Activated gamma-delta T cell (primary cell): Measurements from ENCODE around the gene USP40.

ENCODE experiments used
- DNase-seq: peaks from one replicate; lab custom pipeline; 2025; lab: John Stamatoyannopoulos, UW

USP40 gene

GRCh38 chr2:233444501-233444900, 122.1 kb downstream of the USP40 start:
- DNase-seq: no peak

GRCh38 chr2:233443511-233444183, 122.9 kb downstream of the USP40 start:
- peak; percentile 17 for DNase-seq

GRCh38 chr2:233442028-233442310, 124.6 kb downstream of the USP40 start:
- DNase-seq: no peak

- no peak for DNase-seq
These were observed 125.2 kb downstream of the USP40 start for GRCh38 chr2:233441161-233442027.

- no peak for DNase-seq
These were observed 125.9 kb downstream of the USP40 start for GRCh38 chr2:233440714-233441113.

- DNase-seq: no peak
These were observed 126.3 kb downstream of the USP40 start for GRCh38 chr2:233440314-233440713.

- DNase-seq: no peak
These were observed 127.4 kb downstream of the USP40 start for GRCh38 chr2:233439191-233439590.

- no peak for DNase-seq
These were observed 127.9 kb downstream of the USP40 start for GRCh38 chr2:233438573-233439147.

GRCh38 chr2:233437439-233437955, 129.1 kb downstream of the USP40 start:
- no peak for DNase-seq

GRCh38 chr2:233436691-233437438, 129.7 kb downstream of the USP40 start:
- no peak for DNase-seq

- no peak for DNase-seq
These were observed 130.4 kb downstream of the USP40 start for GRCh38 chr2:233436191-233436581.

- no peak for DNase-seq
These were observed 131.0 kb downstream of the USP40 start for GRCh38 chr2:233435436-233436190.

GRCh38 chr2:233434666-233435330, 131.8 kb downstream of the USP40 start:
- DNase-seq: no peak

GRCh38 chr2:233433794-233434193, 132.8 kb downstream of the USP40 start:
- no peak for DNase-seq

GRCh38 chr2:233433029-233433428, 133.6 kb downstream of the USP40 start:
- DNase-seq: no peak

- no peak for DNase-seq
These were observed 135.9 kb downstream of the USP40 start for GRCh38 chr2:233430651-233431050.

- DNase-seq: no peak
These were observed 136.5 kb downstream of the USP40 start for GRCh38 chr2:233430081-233430480.

- DNase-seq: no peak
These were observed 137.2 kb downstream of the USP40 start for GRCh38 chr2:233429175-233429897.

GRCh38 chr2:233428438-233428837, 138.1 kb downstream of the USP40 start:
- no peak for DNase-seq

- no peak for DNase-seq
These were observed 138.6 kb downstream of the USP40 start for GRCh38 chr2:233428008-233428407.
